ENCODE data around the gene IRF8. TPM values are rescaled to one million over a fixed set of nuclear protein-coding genes. Genes with fewer than 3 reads are reported as not detected.

Gene IRF8
- total RNA-seq, 1 experiment from 2014 or later: 5.0 TPM

DNA sequence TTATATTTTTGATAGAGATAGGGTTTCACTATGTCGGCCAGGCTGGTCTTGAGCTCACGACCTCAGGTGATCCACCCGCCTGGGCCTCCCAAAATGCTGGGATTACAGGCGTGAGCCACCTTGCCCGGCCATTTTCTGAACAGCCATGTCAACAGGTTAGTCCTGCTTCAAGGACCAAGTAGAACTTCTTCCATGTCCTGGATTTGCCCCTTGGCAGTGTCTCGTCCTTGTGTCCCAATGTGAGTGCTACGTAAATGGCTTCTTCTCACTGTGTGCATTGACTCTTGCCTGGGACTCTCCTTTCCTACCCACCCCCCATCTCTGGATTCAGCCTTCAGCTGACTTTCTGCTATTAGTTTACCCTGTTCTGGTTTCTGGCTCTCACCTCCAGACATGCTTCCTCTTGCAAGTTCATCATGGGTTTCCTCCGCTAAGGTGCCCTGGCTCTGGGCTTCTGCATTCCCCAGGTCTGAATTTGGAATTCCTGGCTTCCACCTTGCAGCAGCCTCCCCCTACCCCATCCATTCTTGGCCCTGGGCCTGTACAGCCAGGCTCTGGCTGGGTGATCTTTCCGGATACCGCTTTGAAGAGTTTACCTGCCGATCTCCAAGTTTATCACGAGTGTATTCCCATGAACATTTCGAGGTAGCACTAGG, 14.0 kb upstream of the IRF8 start:
- Mint-ChIP-seq H3K9me3 (ENCODE audit: low read depth, unreplicated experiment) (no peaks in the 10 kb centered on the region), H3K27ac (ENCODE audit: unreplicated experiment) (no peak overlapping the region), H3K36me3 (ENCODE audit: insufficient read depth, unreplicated experiment) (no peaks in the 10 kb centered on the region), H3K4me1 (ENCODE audit: low read depth, unreplicated experiment) (peaks cover 14% of the 10 kb centered on the region), H3K27me3 (ENCODE audit: unreplicated experiment) (peaks cover 38% of the 10 kb centered on the region), H3K4me3 (ENCODE audit: low read depth, unreplicated experiment) (no peak overlapping the region)
- DNase-seq: no peak
- CTCF ChIA-PET: no interaction called here
- intact Hi-C loops (cut with micrococcal nuclease; ENCODE audit: unreplicated experiment): no loop called here
- BruUV-seq (replicated peaks): no TSS peak
- TF ChIP-seq, protein P1, sequence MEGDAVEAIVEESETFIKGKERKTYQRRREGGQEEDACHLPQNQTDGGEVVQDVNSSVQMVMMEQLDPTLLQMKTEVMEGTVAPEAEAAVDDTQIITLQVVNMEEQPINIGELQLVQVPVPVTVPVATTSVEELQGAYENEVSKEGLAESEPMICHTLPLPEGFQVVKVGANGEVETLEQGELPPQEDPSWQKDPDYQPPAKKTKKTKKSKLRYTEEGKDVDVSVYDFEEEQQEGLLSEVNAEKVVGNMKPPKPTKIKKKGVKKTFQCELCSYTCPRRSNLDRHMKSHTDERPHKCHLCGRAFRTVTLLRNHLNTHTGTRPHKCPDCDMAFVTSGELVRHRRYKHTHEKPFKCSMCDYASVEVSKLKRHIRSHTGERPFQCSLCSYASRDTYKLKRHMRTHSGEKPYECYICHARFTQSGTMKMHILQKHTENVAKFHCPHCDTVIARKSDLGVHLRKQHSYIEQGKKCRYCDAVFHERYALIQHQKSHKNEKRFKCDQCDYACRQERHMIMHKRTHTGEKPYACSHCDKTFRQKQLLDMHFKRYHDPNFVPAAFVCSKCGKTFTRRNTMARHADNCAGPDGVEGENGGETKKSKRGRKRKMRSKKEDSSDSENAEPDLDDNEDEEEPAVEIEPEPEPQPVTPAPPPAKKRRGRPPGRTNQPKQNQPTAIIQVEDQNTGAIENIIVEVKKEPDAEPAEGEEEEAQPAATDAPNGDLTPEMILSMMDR (IDR thresholded peaks at IDR 0.05; ENCODE audit: unreplicated experiment): no peak

DNA sequence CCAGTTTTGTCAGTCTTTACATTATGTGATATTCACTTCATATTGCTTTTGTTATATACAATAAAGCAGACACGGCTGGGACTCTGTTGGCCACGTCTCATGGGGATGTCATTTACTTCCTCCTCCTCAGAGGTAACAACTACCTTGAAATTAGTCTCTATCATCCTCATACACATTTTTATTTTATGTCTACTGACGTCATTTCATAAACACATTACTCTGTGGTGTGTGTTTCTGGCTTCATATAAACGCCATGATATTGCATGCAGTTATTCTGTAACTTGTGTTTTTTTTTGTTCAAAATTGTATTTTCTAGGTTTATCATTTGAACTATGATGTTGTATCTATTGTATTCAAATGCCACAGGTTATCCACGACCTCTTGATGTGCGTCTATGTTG, 13.4 kb upstream of the IRF8 start:
- H3K9me3 Mint-ChIP-seq (ENCODE audit: low read depth, unreplicated experiment): no peaks in the 10 kb centered on the region
- no peaks in the 10 kb centered on the region for H3K36me3 Mint-ChIP-seq (ENCODE audit: insufficient read depth, unreplicated experiment)
- peaks cover 14% of the 10 kb centered on the region for H3K4me1 Mint-ChIP-seq (ENCODE audit: low read depth, unreplicated experiment)
- BruUV-seq (replicated peaks): no TSS peak
- TF ChIP-seq, protein P1 (IDR thresholded peaks at IDR 0.05; ENCODE audit: unreplicated experiment): no peak
- intact Hi-C loops (cut with micrococcal nuclease; ENCODE audit: unreplicated experiment): no loop called here
- CTCF ChIA-PET: no interaction called here
- peaks cover 38% of the 10 kb centered on the region for H3K27me3 Mint-ChIP-seq (ENCODE audit: unreplicated experiment)
- H3K4me3 Mint-ChIP-seq (ENCODE audit: low read depth, unreplicated experiment): no peak overlapping the region
- DNase-seq: no peak
- no peak overlapping the region for H3K27ac Mint-ChIP-seq (ENCODE audit: unreplicated experiment)

DNA sequence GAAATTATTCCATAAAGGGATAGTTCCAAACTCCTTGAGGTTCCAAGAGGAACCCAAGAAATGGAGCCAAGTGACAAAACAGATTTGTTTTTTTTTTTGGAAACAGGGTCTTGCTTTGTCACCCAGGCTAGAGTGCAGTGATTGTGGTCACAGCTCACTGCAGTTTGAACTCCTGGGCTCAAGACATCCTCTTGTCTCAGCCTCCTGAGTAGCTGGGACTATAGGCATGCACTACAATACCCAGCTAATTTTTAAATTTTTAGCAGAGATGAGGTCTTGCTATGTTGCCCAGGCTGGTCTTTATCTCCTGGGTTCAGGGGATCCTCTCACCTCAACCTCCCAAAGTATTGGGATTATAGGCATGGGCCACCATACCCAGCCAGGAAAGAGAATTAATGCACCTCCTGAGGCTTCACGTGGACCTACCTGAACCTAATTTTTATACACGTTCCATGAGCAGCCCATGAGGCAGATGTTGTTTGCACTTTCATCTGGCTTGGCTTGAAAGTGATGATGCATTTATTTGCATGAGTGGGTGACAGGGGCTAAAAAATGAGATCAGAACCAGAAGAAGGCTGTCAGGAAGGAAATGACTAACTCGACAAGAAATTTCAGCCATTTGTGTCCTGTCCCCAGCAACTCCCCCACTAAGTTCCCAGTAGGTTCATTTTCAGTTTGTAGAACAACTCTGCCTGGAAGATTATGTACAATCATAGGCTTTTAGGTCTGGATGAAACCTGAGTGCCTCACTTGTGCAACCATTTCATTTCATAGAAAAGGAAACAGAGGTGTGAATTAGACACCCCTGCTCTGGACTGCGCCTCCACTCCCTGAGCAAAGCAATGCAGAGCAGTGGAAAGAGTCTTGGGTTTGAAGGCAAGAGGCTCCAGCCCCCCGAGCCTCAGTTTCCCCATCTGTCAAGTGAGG, 10.3 kb upstream of the IRF8 start:
- TF ChIP-seq, protein P1 (IDR thresholded peaks at IDR 0.05; ENCODE audit: unreplicated experiment): no peak
- no peak for DNase-seq
- Mint-ChIP-seq H3K36me3 (ENCODE audit: insufficient read depth, unreplicated experiment) (no peaks in the 10 kb centered on the region), H3K27me3 (ENCODE audit: unreplicated experiment) (peaks cover 14% of the 10 kb centered on the region), H3K9me3 (ENCODE audit: low read depth, unreplicated experiment) (no peaks in the 10 kb centered on the region), H3K4me3 (ENCODE audit: low read depth, unreplicated experiment) (no peak overlapping the region), H3K4me1 (ENCODE audit: low read depth, unreplicated experiment) (peaks cover 43% of the 10 kb centered on the region), H3K27ac (ENCODE audit: unreplicated experiment) (no peak overlapping the region)
- CTCF ChIA-PET: no interaction called here
- no TSS peak for BruUV-seq (replicated peaks)
- intact Hi-C loops (cut with micrococcal nuclease; ENCODE audit: unreplicated experiment): no loop called here

DNA sequence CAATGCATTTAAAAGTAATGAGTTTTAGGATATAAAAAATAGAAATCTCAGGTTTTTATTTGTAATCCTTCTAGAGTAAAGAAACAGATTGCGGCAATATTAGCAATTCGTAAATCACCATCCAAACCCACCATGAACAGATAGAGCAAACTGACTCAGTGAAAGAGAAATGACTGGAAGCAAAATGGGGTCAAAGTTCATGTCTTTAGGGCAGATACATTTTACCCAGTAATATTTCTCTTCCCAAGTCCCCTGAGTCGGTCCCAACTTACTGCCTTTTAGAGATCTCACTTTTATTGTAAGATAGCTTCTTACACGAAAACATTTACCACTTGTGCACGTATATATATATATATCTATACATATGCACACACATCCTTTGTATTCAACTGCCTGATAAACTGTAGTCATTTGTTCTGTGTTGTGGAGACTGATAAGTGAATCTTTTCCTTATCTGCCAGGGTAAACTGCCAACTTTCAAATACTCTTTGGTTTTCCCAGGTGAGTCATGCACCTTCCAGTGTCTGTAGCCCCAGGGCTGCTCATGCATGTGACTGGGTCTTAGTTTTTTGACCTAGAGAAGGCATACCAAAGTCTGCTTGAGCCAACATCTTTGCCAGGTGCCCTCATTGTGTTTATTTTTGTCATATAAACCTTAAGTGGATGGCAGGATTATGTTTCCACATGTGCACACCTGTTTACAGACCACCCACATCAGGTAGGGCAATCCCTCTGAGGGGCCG, 7.8 kb upstream of the IRF8 start:
- intact Hi-C loops (cut with micrococcal nuclease; ENCODE audit: unreplicated experiment): loop anchor here (2.0 kb wide), 2 partner anchors 70 to 84 kb away; no protein-coding TSS in a partner anchor
- H3K36me3 Mint-ChIP-seq (ENCODE audit: insufficient read depth, unreplicated experiment): no peaks in the 10 kb centered on the region
- H3K27me3 Mint-ChIP-seq (ENCODE audit: unreplicated experiment): peaks cover 17% of the 10 kb centered on the region
- no peaks in the 10 kb centered on the region for H3K9me3 Mint-ChIP-seq (ENCODE audit: low read depth, unreplicated experiment)
- H3K27ac Mint-ChIP-seq (ENCODE audit: unreplicated experiment): peak overlapping the region; percentile 52
- CTCF ChIA-PET: interaction anchor here (0.9 to 2.8 kb wide), 3 partner anchors 12 to 125 kb away, joined by 3 to 11 read pairs (median 3); no protein-coding TSS in a partner anchor
- TF ChIP-seq, protein P1 (IDR thresholded peaks at IDR 0.05; ENCODE audit: unreplicated experiment): no peak
- no TSS peak for BruUV-seq (replicated peaks)
- peak overlapping the region; percentile 27 for H3K4me3 Mint-ChIP-seq (ENCODE audit: low read depth, unreplicated experiment)
- H3K4me1 Mint-ChIP-seq (ENCODE audit: low read depth, unreplicated experiment): peaks cover 52% of the 10 kb centered on the region
- DNase-seq: peak; percentile 81

All from Calu3 (cell line).